Measurements from ENCODE around the gene SERPINB1.
"Not testable (repeated sequence)": the region's sequence is repeated elsewhere in the genome, so short reads cannot be mapped to it uniquely, and the experiment has no call there.

The SERPINB1 gene

GRCh38 chr6:2841264-2842138, at the start of gene SERPINB1:
Gene SERPINB1 (minus strand): TSS chr6:2841863. CDS start chr6:2840586, 1,277 bp downstream.
- peak; percentile 97 for DNase-seq (ENCODE audit: low read depth)

- no peak for DNase-seq (ENCODE audit: low read depth)
Observed at GRCh38 chr6:2890976-2891767, 49.5 kb upstream of the SERPINB1 start.

GRCh38 chr6:2885967-2886735, 44.5 kb upstream of the SERPINB1 start:
- no peak for DNase-seq (ENCODE audit: low read depth)

- no peak for DNase-seq (ENCODE audit: low read depth)
Observed at GRCh38 chr6:2884804-2885203, 43.1 kb upstream of the SERPINB1 start.

- DNase-seq (ENCODE audit: low read depth): no peak
Observed at GRCh38 chr6:2883673-2884072, 42.0 kb upstream of the SERPINB1 start.

GRCh38 chr6:2881423-2881822, 39.8 kb upstream of the SERPINB1 start:
- no peak for DNase-seq (ENCODE audit: low read depth)

GRCh38 chr6:2880156-2880555, 38.5 kb upstream of the SERPINB1 start:
- DNase-seq (ENCODE audit: low read depth): not testable (repeated sequence)

- DNase-seq (ENCODE audit: low read depth): no peak
Observed at GRCh38 chr6:2877960-2878359, 36.3 kb upstream of the SERPINB1 start.

GRCh38 chr6:2877057-2877882, 35.6 kb upstream of the SERPINB1 start:
- peak; percentile 15 for DNase-seq (ENCODE audit: low read depth)

- peak; percentile 83 for DNase-seq (ENCODE audit: low read depth)
Observed at GRCh38 chr6:2876210-2877056, 34.8 kb upstream of the SERPINB1 start.

GRCh38 chr6:2875359-2876191, 33.9 kb upstream of the SERPINB1 start:
- DNase-seq (ENCODE audit: low read depth): no peak

GRCh38 chr6:2873643-2874042, 32.0 kb upstream of the SERPINB1 start:
- no peak for DNase-seq (ENCODE audit: low read depth)

GRCh38 chr6:2872423-2873358, 31.0 kb upstream of the SERPINB1 start:
- no peak for DNase-seq (ENCODE audit: low read depth)

GRCh38 chr6:2871953-2872352, 30.3 kb upstream of the SERPINB1 start:
- DNase-seq (ENCODE audit: low read depth): no peak

GRCh38 chr6:2871102-2871501, 29.4 kb upstream of the SERPINB1 start:
- no peak for DNase-seq (ENCODE audit: low read depth)

- DNase-seq (ENCODE audit: low read depth): no peak
Observed at GRCh38 chr6:2870046-2870636, 28.5 kb upstream of the SERPINB1 start.

- no peak for DNase-seq (ENCODE audit: low read depth)
Observed at GRCh38 chr6:2868637-2869036, 27.0 kb upstream of the SERPINB1 start.
